Endothelial cell of umbilical vein (primary cell): ENCODE measurements around the gene ZDHHC11. TPM values are rescaled to one million over a fixed set of nuclear protein-coding genes. Genes with fewer than 3 reads are reported as not detected.

Experiments
- BruUV-seq: library from RNA; stranded (reverse); fragments of 400-500 nt; replicated peaks from 2 replicates; lab custom pipeline; 2021; lab: Mats Ljungman, UMichigan
- CTCF ChIA-PET: fragments of 300-600, 350-600 bp; sonication (Branson Sonifier 250); formaldehyde crosslinking; loops from one replicate; lab custom pipeline; 2021; ENCODE audit warnings: antibody characterized with exemption, inconsistent platforms; lab: Charles Lee
- POLR2A ChIA-PET: fragments of 300-600, 350-600 bp; sonication (Branson Sonifier 250); formaldehyde crosslinking; loops from one replicate; lab custom pipeline; 2021; ENCODE audit warnings: antibody characterized with exemption, inconsistent platforms; lab: Charles Lee
- DNase-seq: peaks from one replicate; pipeline ENCODE4 v3.0.0-alpha.2; 2011; ENCODE audit warnings: low read depth, low spot score
- FAIRE-seq: peaks from 2 replicates; lab custom pipeline; 2011; peaks lifted over from hg19 to GRCh38; lab: Jason Lieb, UNC
- H2AFZ ChIP-seq: 2 replicates; pipeline ENCODE4 v1.6.0; 2012; ENCODE audit warnings: low read depth, low read length, control low read depth, inconsistent platforms
- H3K27ac ChIP-seq: 2 replicates; pipeline ENCODE4 v1.5.1; 2011; ENCODE audit warnings: low read depth, mild to moderate bottlenecking, control low read depth, low read length, moderate library complexity; ENCODE audit not compliant: insufficient read depth
- H3K27me3 ChIP-seq, 2 experiments: 2 replicates each; pipeline versions ENCODE4 v1.6.0 to v1.6.1; 2011; ENCODE audit warnings: low read length in 2 of 2, mixed read lengths in 1 of 2; ENCODE audit not compliant: control insufficient read depth in 2 of 2, insufficient read depth in 2 of 2
- H3K36me3 ChIP-seq, 2 experiments: 2 replicates in 1 of 2; 3 replicates in 1 of 2; pipeline ENCODE4 v1.5.1; 2011; ENCODE audit warnings: low read length in 2 of 2, mild to moderate bottlenecking in 1 of 2, moderate library complexity in 1 of 2; ENCODE audit not compliant: control insufficient read depth in 2 of 2, insufficient read depth in 2 of 2; ENCODE audit errors: extremely low read depth in 1 of 2
- H3K4me1 ChIP-seq: 3 replicates; pipeline ENCODE4 v1.5.1; 2011; ENCODE audit warnings: mild to moderate bottlenecking, low read length; ENCODE audit not compliant: control insufficient read depth, insufficient read depth; ENCODE audit errors: extremely low read depth
- H3K4me2 ChIP-seq: 2 replicates; pipeline ENCODE4 v1.6.1; 2011; ENCODE audit warnings: low read length, control low read depth, mixed read lengths; ENCODE audit not compliant: insufficient read depth
- H3K4me3 ChIP-seq, 3 experiments: fragments of 200-600 bp in 1 of 3; sonication (generic), shearing (Covaris generic) in 1 of 3; replicated peaks in 1 of 3; 2 replicates each; pipeline ENCODE4 v1.5.1; 2011 to 2016; ENCODE audit warnings: control low read depth in 3 of 3, low read length in 3 of 3, mild to moderate bottlenecking in 2 of 3, inconsistent platforms in 1 of 3, low read depth in 1 of 3, moderate library complexity in 1 of 3; ENCODE audit not compliant: insufficient read depth in 1 of 3
- H3K79me2 ChIP-seq: 2 replicates; pipeline ENCODE4 v1.6.0; 2012; ENCODE audit warnings: low read length, inconsistent platforms; ENCODE audit not compliant: control insufficient read depth, insufficient read depth
- H3K9ac ChIP-seq: replicated peaks from 2 replicates; pipeline ENCODE3; 2011; ENCODE audit warnings: low read length, control low read depth; ENCODE audit not compliant: insufficient read depth; ENCODE audit errors: extremely low read depth
- H3K9me1 ChIP-seq: replicated peaks from 3 replicates; pipeline ENCODE4 v1.6.0; 2011; ENCODE audit warnings: mild to moderate bottlenecking, low read length; ENCODE audit not compliant: control insufficient read depth, insufficient read depth; ENCODE audit errors: extremely low read depth
- H3K9me3 ChIP-seq: replicated peaks from 2 replicates; pipeline ENCODE4 v1.5.1; 2012; ENCODE audit warnings: low read length, inconsistent platforms; ENCODE audit not compliant: control insufficient read depth, insufficient read depth
- H4K20me1 ChIP-seq: replicated peaks from 2 replicates; pipeline ENCODE3; 2011; ENCODE audit warnings: mild to moderate bottlenecking, low read length; ENCODE audit not compliant: control insufficient read depth, insufficient read depth; ENCODE audit errors: extremely low read depth
- CTCF ChIP-seq, 2 donors: IDR thresholded peaks; 1 replicate in 1 of 2; 2 replicates in 1 of 2; pipeline ENCODE4 v1.5.1; 2011; ENCODE audit warnings: low read length in 2 of 2, mild to moderate bottlenecking in 2 of 2, moderate library complexity in 2 of 2, control low read depth in 1 of 2, inconsistent platforms in 1 of 2, low read depth in 1 of 2; ENCODE audit not compliant: insufficient read depth in 1 of 2; ENCODE audit errors: extremely low read depth in 1 of 2
- EZH2 ChIP-seq: IDR thresholded peaks from 2 replicates; pipeline ENCODE4 v1.6.1; 2012; ENCODE audit warnings: borderline replicate concordance, low read depth, mild to moderate bottlenecking, moderate library complexity, low read length, inconsistent platforms; ENCODE audit not compliant: severe bottlenecking
- FOS ChIP-seq: IDR thresholded peaks from 2 replicates; pipeline ENCODE4 v1.6.1; 2011; ENCODE audit warnings: mild to moderate bottlenecking, low read length, moderate library complexity, borderline replicate concordance; ENCODE audit not compliant: insufficient read depth
- GATA2 ChIP-seq: IDR thresholded peaks from 2 replicates; pipeline ENCODE4 v1.7.0; 2011; ENCODE audit warnings: low read depth, mild to moderate bottlenecking, moderate library complexity, mixed read lengths, low read length; ENCODE audit not compliant: insufficient read length, insufficient read depth
- JUN ChIP-seq: IDR thresholded peaks from 2 replicates; pipeline ENCODE4 v1.6.1; 2011; ENCODE audit warnings: borderline replicate concordance, low read depth; ENCODE audit not compliant: insufficient read length, insufficient read depth
- MAX ChIP-seq: IDR thresholded peaks from 2 replicates; pipeline ENCODE4 v1.6.1; 2011; ENCODE audit not compliant: insufficient read depth, insufficient read length
- MYC ChIP-seq: IDR thresholded peaks from one replicate; pipeline ENCODE4 v1.6.1; 2011; ENCODE audit warnings: mild to moderate bottlenecking, low read depth, low read length
- POLR2A ChIP-seq: IDR thresholded peaks from 2 replicates; pipeline ENCODE4 v1.6.1; 2012; ENCODE audit warnings: low read depth, mild to moderate bottlenecking, control low read depth, low read length
- POLR2AphosphoS5 ChIP-seq: IDR thresholded peaks from 2 replicates; pipeline ENCODE4 v1.6.1; 2012; ENCODE audit warnings: low read depth, mild to moderate bottlenecking, control low read depth, low read length, moderate library complexity; ENCODE audit not compliant: insufficient read depth
- dilution Hi-C: fragments of 300-500 bp; cut with MboI; formaldehyde crosslinking; loops from one replicate; pipeline ENCODE4 v1.15.0; 2019; ENCODE audit warnings: low sequenced_read_pairs; ENCODE audit not compliant: extremely low pct_ligation_motif_present
- intact Hi-C: fragments of 100-400 bp; cut with micrococcal nuclease; formaldehyde crosslinking; loops from one replicate; pipeline ENCODE4 v1.10.0; 2022
- polyA plus RNA-seq, 4 experiments: library from polyadenylated mRNA; depleted of rRNA in 3 of 4; stranded (reverse) in 3 of 4; unstranded in 1 of 4; fragments of >200 nt; gene quantifications; 2 replicates each; pipeline versions ENCODE4 v1.2.1 to v1.2.3, GENCODE V29; 2011 to 2012; ENCODE audit warnings: missing spikeins in 1 of 4
- total RNA-seq: library from RNA; stranded (reverse); gene quantifications from 2 replicates; pipeline ENCODE4 v1.2.3, GENCODE V29; 2021

Gene ZDHHC11
- total and polyA plus RNA-seq, 2 donors (not counting 3 experiments of a cell fraction or from before 2014, with no cell fraction given): 0.35 to 4.4 TPM

- H3K27me3 ChIP-seq: no peaks in the 10 kb centered on the region
- no peak overlapping the region for H2AFZ ChIP-seq
- no peak overlapping the region for H3K4me3 ChIP-seq
- FAIRE-seq (no peak), DNase-seq (no peak)
- ChIA-PET POLR2A (no interaction called here), CTCF (no interaction called here)
- no peaks in the 10 kb centered on the region for H3K9me3 ChIP-seq
- dilution Hi-C loops: no loop called here
- H3K4me2 ChIP-seq: no peak overlapping the region
- no peaks in the 10 kb centered on the region for H3K36me3 ChIP-seq
- TF ChIP-seq MAX (no peak), POLR2A (no peak), JUN (no peak), MYC (no peak), EZH2 (no peak), CTCF (IDR thresholded peaks at IDR 0.05; ENCODE audit: extremely low read depth in 1 of 2, insufficient read depth in 1 of 2, low read depth in 1 of 2, low read length in 2 of 2) (no peak), POLR2AphosphoS5 (no peak), FOS (no peak), GATA2 (no peak)
- intact Hi-C loops: no loop called here
- no peaks in the 10 kb centered on the region for H3K4me1 ChIP-seq
- no peak overlapping the region for H3K27ac ChIP-seq
- no peaks in the 10 kb centered on the region for H3K9me1 ChIP-seq
- H4K20me1 ChIP-seq: no peaks in the 10 kb centered on the region
- no TSS peak for BruUV-seq
- no peaks in the 10 kb centered on the region for H3K79me2 ChIP-seq
- no peak overlapping the region for H3K9ac ChIP-seq
Observed at GRCh38 chr5:756865-757345, 93.9 kb downstream of the ZDHHC11 start.
